HCEC 1CT (cell line): ENCODE data around the gene RRAGD.
"Not testable (repeated sequence)": the region's sequence is repeated elsewhere in the genome, so short reads cannot be mapped to it uniquely, and the experiment has no call there.

Source experiments
- DNase-seq: peaks from one replicate; pipeline ENCODE4 v3.0.0-alpha.2; 2017

Gene RRAGD

DNA sequence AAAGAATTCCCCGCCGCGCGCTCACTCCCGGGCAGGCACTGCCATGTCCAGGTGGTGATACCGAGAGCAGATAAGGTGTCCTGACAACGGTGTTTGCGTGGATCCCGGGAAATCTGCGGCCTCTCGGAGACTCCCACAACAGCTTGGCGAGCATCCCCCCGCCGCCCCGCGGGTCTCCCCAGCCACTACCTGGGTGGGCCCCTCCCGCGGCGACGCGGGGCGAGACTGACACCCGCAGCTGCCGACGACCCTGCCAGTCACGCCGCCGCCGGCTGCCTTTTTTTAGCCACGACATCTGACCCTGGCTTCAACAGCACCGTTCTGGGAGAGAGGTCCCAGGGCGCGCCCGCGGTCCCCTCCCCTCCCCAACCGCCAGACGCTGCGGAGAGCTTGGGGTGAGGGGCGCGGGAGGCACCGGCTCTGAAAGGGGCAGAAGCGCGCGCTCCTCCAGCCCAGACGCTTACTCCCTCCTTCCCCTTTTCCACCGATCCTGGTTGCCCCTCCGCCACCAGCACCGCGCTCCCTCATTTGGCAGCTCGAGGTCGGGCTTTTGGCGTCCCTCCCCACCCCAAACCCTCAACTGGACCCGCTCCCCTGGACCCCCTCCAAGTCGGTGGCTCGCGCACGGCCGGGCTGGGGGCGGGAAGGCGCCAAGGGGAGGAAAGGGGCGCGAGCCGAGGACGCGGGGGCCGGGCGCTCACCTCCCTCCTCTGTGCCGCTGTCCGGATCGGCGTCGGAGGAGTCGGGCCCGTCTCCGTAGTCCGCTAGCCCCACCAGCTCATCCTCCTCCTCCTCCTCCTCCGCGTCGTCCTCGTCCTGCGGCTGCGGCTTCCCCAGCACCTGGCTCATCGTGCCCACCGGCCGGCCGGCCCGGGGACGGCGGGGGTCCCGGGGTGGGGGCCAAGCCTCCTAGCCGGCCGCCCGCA, 665 bp downstream of the RRAGD start:
- DNase-seq = no peak

- DNase-seq = no peak
Measured at GRCh38 chr6:89410788-89411144, 1.3 kb downstream of the RRAGD start.

DNA sequence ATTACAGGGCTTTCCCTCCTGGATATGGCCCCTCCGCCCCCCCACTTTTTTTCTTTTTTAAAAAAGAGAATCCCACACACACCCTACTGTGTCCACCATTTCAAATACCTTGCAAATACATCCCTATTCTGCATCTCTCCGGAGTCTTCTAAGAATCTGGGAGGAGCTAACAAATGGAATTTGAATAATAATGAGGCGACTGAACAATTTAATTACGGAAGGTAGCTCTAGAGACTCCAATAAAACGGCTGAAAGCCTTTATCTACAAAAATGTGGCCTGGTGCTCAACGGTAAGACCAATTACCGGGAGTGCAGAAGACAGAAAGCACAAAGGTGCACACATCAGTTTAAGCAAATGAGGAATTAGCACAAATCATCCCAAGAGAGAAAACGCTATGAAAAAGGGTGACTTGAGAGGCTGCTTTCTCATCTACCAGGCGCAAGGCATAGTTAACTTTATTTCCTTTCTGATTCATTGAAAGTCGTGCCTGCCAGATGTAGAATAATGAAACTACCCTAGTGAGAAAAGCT, 1.8 kb downstream of the RRAGD start:
- no peak for DNase-seq

DNA sequence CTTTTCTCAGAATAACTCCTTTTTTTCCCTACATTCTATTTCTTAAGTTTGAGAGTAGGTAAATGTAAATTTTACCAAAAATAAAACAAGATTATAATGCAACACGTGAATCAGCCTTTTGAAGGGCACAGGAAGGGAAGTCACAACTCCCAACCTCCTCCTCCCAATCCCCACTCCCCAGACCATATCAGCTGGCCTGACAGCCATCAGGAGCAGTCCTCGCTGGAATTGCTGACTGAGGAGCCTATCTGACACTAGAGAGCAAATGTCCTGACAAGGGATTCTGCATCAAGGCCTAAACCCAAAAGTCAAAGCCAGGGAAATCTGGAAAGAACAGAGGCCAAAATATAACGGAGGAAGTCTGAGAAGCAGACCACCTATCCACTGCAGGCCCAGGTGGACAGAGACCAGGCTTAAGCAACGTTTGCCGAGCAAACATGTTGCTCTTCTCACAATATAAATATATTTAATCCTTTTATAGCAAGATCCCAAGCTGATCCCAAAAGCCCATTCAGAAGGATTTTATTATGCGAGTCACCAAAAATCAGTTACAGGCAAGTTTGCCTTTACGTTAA, 2.5 kb downstream of the RRAGD start:
- DNase-seq = no peak

- DNase-seq = no peak
Measured at GRCh38 chr6:89406141-89406540, 5.9 kb downstream of the RRAGD start.

DNA sequence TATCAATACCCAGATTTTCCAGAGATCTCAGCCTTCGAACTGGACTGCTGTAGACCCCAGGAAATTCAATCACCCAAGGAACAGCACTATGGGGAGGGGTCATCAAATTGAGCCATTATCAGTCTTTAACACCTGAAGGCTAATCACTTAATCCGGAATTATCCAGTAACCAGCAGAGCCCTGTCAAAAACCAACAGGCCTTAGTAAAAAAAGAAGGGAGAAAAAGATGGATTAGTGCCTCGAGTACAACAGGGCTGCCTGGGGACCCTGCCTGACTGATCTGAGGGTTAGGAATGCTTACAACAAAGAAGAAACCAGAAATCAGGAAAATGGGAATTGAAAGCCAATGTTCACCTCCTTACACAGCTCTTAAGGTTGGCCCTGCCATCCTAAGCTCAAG, 7.6 kb downstream of the RRAGD start:
- no peak for DNase-seq

DNA sequence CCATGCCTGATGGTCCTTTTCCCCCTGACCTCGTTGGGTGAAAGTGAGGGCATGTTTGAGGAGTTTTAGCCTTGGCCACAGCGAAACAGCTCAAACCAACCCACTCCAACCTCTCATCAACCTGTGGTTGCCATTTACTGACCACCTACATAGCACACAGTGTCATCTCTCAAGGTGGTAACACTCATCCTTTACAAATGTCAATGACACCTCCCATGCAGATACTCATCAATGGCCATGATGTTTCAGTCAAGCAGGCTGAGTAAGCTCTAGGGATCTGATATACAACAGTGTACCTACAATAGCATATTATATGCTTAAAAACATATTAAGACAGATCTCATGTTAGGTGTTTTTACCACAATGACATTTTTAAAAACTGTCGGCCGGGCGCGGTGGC, 9.3 kb downstream of the RRAGD start:
- DNase-seq = no peak

GRCh38 chr6:89400912-89401399, 11.1 kb downstream of the RRAGD start:
- no peak for DNase-seq

DNA sequence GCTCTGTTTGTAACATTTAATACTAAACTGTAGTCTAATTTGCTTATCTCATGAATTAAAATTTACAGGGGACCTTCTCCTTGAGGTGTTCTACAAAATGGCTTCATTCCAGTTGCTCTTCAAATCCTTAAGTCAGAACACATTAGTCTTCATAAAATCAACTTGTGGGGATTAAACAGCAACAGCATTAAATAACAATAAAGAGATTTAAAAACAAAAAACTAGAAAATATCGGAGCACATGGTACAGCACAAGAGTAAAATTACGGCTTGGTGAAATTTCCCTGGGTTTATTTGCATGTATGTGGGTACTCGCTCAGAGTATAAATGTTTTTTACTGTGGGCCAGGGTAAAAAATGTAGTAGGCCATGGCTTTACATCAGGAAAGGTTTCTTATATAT, 12.0 kb downstream of the RRAGD start:
- DNase-seq = no peak

- DNase-seq = no peak
Measured at GRCh38 chr6:89398762-89399525, 13.1 kb downstream of the RRAGD start.

GRCh38 chr6:89397884-89398283, 14.2 kb downstream of the RRAGD start:
- not testable (repeated sequence) for DNase-seq

DNA sequence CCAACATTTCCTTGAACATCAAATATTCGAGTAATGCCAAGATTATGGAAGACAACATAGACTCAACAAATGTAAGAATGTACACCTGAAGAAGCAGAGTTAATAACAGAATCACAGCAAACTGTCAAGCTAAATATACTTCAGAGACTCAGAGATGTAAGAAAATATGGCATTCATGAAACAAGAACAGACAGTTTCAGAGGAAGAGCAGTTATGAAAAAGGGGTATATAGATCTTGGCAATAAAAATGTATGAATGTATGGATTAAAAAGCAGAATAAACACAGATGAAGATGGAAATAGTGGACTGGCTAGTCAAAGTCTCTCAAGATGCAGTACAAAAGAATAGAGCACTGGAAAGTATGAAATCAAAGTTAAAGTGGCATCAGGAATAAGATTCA, 18.4 kb downstream of the RRAGD start:
- no peak for DNase-seq

DNA sequence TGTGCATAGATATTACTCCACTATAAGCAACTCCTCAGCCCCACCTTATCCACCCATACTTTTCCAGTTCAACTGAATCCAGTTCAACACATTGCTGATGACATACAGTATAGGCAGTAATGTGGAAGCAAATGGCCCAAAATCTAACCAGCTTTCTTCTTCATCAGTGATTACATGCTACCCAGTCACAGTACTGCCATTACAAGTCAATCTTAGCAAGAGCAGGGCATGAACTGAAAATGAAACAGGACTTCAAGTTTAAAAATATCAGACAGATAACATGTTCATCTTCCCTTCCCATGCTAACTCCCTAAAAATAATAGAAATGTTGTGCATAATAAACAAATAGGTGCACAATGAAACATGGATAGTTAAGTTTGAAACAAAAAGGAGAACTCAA, 19.2 kb downstream of the RRAGD start:
- no peak for DNase-seq

GRCh38 chr6:89388846-89389245, 23.2 kb downstream of the RRAGD start:
- no peak for DNase-seq

GRCh38 chr6:89387516-89388201, 24.4 kb downstream of the RRAGD start:
- DNase-seq = no peak

GRCh38 chr6:89386917-89387491, 25.1 kb downstream of the RRAGD start:
- no peak for DNase-seq

GRCh38 chr6:89385846-89386245, 26.2 kb downstream of the RRAGD start:
- no peak for DNase-seq

GRCh38 chr6:89385156-89385667, 26.9 kb downstream of the RRAGD start:
- peak; percentile 41 for DNase-seq

DNA sequence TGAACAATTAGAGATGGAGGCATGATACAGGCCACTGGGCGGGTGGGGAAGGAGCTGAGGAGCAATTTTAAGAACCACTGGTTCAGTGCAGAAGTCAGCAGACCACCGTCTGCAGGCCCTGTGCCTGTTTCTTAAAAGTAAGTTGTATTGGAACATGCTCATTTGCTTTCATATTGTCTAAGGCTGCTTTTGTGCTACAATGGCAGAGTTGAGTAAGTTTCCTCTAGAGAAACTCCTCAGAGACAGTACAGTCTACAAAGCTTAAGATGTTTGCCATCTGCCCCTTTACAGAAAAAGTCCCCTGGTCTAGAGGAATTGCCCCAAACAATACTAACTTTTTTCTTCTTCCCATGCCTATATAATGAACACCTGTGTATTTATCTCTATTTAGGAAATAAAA, 31.0 kb downstream of the RRAGD start:
- no peak for DNase-seq

- no peak for DNase-seq
Measured at GRCh38 chr6:89379281-89379680, 32.8 kb downstream of the RRAGD start.

GRCh38 chr6:89378628-89379027, 33.4 kb downstream of the RRAGD start:
- DNase-seq = no peak
